HK-2 (cell line): Measurements from ENCODE around the gene ANKRD28.
"Not testable (repeated sequence)": the region's sequence is repeated elsewhere in the genome, so short reads cannot be mapped to it uniquely, and the experiment has no call there.

ENCODE experiments used
- DNase-seq: peaks from one replicate; pipeline ENCODE4 v3.0.0-alpha.2; 2018; ENCODE audit not compliant: unreplicated experiment

The ANKRD28 gene

DNA sequence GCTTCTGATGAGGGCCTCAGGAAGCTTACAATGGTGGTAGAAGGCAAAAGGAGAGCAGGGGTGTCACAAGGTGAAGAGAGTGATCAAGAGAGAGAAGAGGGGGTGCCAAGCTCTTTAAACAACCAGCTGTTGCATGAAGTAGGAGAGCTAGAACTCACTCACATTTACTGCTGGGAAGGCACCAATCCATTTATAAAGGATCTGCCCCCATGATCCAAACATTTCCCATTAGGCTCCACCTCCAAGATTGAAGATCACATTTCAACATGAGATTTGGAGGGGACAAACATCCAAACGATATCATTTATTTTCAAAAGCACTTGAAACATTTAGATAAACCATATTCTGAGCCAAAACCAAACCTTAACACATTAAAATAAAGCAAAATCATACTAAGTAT lies 26.3 kb downstream of the ANKRD28 start:
- no peak for DNase-seq

DNA sequence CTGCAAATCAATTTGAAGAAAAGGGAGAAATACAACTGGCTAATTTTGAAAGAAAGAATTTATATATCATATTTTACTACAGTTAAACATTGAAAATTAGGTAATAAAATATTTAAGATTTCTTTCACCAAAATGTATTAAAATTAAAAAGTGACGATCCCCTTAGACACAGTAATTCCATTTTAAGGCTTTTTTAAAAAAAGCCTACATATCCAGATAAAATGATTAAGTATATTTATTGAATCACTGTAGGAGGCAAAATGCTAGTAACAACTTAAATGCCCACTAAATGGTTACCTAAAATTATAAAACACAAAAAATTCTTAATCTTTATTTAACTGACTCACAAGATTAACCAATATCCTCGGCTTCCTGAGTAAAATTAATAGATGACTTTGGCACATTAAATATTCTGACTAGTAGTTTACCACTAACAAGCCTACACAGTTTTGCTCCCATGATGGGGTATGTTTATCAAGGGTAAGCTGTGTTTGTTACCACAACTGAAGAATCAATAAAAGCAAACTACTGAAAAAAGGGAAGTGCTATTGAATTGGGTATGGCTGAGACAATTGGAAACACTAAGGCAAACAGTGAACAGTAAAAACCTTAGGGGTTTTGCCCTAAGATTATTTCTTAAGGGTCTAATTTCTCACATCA lies 28.4 kb downstream of the ANKRD28 start:
- DNase-seq, result no peak

DNA sequence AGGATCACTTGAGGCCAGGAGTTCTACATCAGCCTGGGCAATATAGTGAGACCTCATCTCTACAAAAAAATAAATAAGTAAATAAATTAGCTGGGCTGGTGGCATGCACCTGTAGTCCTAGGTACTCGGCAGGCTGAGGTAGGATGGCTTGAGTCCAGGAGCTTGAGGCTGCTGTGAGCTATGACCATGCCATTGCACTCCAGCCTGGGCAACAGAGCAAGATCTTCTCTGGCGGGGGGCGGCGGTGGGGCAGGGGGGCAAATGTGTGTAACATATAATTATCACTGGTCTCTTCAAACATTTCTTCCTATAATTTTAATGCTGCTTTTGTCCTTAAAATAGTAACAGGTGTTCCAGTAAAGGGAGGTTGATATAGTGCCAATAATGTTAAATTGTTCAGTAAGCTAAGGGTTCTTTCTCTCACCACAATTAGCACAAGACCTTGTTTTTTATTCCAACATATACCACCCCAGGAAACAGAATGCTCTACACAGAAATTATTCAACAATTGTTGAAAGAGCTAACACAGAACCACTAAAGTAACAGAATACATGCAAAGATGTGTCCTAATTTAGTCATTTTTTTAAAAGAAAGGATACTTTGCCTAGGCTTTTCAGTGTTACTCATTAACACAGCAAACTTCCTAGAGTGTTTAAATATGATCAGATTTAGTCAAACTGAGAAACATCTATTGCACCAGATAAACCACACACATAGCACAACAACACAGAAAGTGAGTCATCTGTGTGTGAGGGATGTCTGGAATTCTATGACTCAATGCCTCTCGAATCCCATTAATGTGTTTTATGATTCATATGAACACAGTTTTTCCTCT lies 29.1 kb downstream of the ANKRD28 start:
- no peak for DNase-seq

DNA sequence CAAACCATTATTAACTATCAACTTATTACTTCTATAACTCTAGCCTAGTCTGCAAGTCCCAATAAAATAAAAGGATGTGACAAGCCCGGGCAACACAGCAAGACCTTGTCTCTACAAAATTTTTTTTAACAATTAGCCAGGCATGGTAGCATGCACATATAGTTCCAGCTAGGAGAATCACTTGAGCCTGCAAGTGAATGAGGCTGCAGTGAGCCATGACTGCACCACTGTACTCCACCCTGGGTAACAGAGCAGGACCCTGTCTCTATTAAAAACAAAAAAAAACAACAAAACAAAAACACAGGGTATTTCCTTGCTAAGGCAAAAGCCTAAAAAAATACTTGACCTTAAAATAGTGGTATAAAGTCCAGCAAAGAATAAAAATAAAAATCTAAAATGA lies 31.4 kb downstream of the ANKRD28 start:
- DNase-seq, result no peak

DNA sequence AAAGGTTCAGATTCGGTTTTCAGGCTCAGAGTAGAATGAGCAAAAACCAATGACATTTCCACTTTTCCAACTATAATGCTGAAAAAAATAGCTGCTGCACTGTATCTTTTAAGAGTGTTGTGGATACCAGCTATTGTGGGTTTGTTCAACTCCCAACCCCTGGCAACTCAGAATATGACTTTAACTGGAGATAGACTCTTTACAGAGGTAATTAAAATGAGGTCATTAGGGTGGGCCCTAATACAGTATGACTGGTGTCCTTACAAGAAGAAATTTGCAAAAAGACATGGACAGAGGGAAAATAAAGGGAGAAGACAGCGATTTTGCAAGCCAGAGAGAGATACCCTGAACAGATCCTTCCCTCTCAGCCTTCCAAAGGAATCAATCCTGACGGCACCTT lies 39.5 kb downstream of the ANKRD28 start:
- DNase-seq, result no peak

DNA sequence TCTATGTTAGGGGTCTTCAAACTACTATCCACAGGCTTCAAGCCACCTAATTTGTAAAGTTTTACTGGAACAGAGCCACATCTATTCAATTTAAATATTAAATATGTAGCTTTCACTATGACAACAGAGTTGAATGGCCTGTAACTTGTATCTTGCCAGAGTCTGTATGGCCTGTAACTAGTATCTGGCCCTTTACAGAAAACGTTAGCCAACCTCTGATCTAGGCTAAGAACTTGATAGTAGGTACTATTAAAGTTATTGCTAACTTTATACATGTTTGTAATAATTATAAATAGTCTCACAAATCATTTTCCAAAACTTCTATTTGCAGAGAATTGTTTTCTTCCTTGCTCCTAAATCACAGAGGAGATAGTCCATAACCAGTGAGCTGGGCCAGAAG lies 40.0 kb downstream of the ANKRD28 start:
- DNase-seq, result no peak

DNA sequence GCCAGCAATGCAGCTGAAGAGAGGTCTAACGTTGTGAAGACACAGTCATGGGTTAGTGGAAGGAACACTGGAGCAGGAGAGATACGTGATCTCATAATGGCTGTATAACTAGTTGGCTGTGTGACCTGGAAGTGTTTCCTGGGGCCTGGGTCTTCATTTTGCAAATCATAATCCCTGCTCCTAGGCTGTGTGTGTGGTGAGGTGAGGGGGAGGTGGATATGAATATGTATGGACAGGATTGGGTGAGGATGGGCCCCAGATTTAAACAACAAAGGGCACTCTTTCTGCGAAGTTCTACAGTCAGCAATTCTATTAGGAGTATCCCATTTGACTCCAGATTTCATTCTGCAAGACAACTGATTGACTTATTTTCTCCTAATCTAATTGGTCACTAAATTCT lies 41.3 kb downstream of the ANKRD28 start:
- DNase-seq, result no peak

DNA sequence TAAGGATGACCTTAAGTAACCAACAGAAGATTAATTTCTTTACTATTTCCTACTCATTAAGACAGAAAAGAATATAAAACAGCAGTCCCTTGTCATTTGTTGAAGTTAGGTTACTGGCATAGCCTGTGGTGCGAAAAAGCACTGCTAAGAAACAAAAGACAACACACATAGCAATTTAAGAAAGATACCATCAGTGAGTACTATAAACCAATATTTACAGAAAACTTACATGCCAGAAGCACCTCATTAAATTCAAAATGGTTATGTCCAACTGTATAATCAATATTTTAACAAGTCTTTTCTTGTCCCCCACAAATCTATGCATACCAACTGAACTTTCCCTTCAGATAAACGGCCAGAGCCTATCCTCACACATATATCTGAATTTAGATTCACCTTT lies 42.0 kb downstream of the ANKRD28 start:
- DNase-seq, result no peak

DNA sequence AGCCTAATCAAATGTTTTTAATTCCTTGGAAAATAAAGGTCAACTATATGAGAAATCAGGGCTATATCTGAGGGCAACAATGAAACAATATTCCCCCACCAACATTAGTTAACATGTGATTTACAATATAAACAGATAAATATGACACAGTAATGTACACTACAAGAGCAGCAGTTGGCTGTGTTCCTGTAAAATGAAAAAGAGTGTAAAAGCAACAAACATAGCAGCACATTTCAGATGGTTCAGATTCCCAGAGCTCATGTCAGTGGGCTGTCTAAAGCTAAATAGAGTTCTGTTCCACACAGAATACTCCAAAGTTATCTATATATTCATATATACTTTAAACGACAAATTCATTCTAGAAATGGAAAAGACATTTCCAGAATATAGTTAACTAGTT lies 42.6 kb downstream of the ANKRD28 start:
- DNase-seq, result no peak

DNA sequence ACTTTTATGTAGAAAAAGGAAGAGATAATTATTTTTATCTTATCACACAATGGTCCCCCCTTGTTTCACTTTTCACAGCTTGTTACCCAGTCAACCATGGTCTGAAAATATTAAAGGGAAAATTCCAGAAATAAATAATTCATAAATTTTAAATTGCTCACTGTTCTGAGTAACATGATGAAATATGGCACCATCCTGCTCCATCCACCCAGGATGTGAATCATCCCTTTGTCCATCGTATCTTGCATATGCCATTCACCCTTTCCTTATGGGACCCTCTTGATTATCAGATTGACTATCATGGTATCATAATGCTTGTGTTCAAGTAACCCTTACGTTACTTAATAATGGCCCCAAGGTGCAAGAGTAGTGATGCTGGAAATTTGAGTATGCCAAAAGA lies 43.7 kb downstream of the ANKRD28 start:
- DNase-seq, result no peak

DNA sequence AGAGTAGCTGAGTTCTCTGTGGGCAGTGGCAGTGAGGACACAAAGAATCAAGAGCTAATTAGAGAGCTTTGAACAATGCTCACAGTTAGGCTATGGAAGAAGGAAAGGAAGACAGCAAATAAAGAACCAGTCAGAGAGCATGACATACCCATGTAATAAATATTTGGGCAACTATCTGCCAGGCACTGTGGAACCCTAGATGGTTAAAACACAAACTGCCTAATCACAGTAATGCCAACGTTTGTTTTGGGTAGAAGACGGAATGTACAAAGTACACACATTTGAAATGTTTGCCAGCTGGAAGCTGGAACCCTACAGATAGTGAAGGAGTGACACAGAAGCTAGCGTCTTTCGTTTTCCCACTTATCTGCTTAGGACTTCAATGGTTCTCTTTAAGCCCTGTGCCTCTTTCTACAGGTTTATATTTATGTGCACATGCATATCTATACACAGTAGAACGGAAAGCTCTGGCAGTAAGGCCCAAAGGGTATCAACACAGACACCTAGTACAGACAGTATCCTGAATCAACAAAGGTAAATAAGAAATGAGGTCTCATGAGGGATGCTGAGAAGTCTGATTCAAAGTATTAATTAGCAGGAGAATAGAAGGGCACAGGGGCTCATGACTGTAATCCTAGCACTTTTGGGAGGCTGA lies 44.6 kb downstream of the ANKRD28 start:
- DNase-seq, result no peak

DNA sequence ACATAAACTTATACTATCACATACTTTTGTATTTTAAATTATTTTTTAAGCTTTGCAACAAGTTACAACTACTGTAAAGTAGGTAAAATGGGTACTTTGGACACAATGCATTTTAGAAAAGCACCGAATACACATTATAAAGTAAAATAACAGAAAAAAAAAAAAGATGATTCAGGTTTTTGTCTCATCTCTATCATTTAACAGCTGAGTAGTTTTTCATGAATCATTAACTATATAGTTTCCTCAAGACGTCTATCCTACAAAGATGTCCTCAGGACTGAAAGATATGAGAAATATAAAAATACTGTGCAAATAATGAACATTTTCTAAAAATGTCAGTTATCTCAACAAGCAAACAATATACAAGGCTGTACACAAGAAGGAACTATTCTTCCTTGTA lies 46.9 kb downstream of the ANKRD28 start:
- DNase-seq, result no peak

DNA sequence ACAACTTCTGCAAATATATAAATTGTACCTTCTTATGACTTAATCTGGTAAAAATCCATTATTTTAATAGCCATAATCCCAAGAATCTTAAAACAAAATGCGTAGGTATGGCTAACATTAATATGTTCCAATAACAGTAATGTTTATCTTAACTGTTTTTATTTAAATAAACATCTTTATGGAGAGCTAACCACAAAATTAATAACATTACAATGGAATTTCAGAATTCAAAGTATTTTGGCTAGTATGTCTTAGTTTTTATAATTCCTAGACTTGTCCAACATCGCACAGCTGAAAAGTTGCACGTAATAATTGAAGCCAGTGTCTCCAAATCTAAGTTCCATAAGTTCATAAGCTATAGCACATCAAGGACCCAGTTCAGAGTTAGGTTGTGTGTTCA lies 47.6 kb downstream of the ANKRD28 start:
- no peak for DNase-seq

DNA sequence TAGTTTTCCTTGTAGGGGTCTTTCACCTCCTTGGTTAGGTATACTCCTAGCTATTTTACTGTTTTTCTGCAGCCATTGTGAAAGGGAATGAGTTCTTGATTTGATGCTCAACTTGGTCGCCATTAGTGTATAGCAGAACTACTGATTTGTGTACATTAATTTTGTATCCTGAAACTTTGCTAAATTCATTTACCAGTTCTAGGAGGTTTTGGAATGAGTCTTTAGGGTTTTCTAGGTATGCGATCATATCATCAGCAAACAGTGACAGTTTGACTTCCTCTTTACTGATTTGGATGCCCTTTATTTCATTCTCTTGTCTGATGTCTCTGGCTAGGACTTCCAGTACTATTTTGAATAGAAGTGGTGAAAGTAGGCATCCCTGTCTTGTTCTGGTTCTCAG lies 51.9 kb downstream of the ANKRD28 start:
- not testable (repeated sequence) for DNase-seq

DNA sequence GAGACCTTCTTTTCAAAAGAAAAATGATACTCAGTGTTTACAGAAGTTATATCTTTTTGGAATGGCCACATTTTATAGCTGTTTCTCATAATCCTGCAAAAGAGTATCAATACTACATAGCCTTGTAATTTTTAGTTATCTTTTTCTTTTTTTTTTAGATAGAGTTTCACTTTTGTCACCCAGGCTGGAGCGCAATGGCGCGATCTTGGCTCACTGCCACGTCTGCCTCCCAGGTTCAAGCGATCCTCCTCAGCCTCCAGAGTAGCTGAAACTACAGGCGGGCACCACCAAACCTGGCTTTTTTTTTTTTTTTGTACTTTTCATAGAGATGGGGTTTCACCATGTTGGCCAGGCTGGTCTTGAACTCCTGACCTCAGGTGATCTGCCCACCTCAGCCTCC lies 53.6 kb downstream of the ANKRD28 start:
- DNase-seq, result no peak

DNA sequence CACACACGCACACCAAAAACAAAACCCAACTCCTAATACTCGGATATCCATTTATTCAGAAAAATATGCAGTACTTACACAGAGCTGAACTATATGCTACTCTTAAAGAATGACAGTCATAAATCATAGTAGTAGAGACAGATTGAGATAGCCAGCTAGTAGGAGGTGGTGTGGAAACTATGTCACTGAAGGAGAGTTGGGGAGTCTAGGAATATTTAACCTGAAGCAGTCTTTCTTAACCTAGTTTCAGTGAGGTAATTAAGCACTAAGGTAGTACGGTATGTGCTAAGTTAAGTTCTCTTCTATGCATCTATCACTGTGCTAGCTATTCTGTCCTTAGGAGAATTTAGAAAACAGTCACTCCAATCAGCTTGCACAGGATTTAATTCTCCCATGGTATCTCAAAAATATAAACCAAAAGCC lies 54.2 kb downstream of the ANKRD28 start:
- DNase-seq, result no peak

DNA sequence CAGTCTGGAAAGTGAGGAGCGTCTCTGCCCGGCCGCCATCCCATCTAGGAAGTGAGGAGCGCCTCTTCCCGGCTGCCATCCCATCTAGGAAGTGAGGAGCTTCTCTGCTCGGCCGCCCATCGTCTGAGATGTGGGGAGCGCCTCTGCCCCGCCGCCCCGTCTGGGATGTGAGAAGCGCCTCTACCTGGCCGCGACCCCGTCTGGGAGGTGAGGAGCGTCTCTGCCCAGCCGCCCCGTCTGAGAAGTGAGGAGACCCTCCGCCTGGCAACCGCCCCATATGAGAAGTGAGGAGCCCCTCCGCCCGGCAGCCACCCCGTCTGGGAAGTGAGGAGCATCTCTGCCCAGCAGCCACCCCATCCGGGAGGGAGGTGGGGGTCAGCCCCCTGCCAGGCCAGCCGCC lies 55.5 kb downstream of the ANKRD28 start:
- DNase-seq, result not testable (repeated sequence)

DNA sequence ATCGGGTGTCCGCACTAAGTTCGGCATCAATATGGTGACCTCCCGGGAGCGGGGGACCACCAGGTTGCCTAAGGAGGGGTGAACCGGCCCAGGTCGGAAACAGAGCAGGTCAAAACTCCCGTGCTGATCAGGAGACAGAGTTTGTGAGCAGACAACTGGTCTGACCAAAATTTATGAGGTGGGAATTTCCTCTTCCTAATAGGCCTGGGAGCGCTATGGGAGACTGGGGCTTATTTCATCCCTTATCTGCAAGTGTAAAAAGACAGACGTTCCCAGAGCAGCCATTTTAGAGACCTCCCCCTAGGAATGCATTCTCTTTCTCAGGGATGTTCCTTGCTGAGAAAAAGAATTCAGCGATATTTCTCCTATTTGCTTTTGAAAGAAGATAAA lies 59.2 kb downstream of the ANKRD28 start:
- not testable (repeated sequence) for DNase-seq

DNA sequence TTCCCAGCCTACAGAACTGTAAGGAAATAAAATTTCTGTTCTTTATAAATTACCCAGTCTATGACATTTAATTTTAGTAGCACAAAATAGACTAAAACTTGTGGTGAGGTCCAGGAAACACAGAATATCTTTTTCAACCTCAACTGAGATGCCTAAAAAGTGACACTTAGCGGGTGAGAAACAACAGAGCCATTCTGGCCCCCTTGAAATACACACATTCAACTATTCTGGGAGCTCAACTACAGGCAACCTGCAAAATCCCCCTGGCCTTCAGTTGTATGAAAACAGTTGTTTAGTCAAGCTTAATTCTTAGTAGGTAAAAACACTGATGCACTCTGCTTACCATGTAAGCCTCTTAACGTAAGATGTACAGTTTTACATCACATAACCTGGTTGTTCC lies 66.8 kb downstream of the ANKRD28 start:
- DNase-seq, result no peak

DNA sequence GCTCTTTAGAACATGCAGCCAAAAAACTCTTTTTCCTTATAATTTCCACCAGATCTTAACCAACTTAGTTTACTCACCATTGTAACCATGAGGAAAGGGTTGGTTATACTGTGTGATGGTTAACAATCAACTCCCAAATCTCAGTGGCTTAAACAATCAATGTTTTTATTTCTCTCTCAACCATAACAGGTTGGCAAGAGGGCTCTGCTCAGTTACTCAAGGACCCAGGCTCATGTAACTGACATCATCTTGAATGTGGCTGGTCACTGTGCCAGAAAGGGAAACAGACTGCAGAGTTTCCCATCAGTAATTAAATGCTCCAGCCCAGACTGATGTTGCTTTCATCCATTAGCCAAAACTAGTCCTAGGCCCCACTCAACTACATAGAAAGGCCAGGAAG lies 69.0 kb downstream of the ANKRD28 start:
- no peak for DNase-seq

DNA sequence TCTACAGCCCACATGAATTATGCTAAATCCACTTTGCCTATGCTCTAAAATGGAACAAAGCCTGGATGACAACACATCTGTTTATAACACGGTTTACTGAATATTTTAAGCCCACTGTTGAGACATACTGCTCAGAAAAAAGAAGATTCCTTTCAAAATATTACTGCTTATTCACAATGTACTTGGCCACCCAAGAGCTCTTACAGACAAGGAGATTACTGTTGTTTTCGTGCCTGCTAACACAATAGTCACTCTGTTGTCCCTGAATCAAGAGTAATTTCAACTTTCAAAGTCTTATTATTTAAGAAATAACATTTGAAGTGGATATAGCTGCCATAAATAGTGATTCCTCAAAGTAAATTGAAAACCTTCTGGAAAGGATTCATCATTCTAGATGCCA lies 70.9 kb downstream of the ANKRD28 start:
- no peak for DNase-seq

DNA sequence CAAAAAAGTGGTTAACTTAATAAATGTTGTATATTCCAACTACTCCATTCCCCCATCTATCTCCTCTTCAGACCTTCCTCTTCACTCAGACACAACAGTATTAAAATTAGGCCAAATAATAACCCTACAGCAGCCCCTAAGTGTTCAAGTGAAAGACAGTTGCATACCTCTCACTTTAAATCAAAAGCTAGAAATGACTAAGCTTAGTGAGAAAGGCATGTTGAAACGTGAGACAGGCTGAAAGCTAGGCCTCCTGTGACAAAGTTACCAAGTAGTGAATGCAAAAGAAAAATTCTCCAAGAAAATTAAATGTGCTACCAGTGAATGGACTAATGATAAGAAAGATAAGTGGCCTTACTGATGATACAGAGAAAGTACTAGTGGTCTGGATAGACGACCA lies 71.7 kb downstream of the ANKRD28 start:
- no peak for DNase-seq

DNA sequence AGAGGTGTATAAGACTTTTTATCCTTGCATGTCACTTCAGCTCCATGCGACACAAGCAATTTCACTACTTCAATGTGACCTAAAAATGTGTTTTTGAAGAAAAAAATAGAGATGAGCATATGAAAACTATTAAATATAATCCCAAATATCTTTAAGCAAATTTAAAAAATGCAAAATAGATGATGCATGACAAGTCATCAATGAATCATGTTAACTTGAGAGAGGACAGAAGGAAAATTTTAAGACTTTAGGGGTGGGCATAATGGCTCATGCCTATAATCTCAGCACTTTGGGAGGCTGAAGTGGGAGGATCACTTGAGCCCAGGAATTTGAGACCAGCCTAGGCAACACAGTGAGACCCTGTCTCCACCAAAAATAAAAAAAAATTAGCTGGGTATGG lies 73.3 kb downstream of the ANKRD28 start:
- DNase-seq, result no peak
